Stimulated activated CD4-positive, alpha-beta T cell treated with anti-CD3 and anti-CD28 coated beads, Interleukin-15, amount 100 ng/mL, for 48 hours (primary cell): ENCODE measurements around the gene TEX261.

Experiments used
- DNase-seq, 2 donors: peaks; one replicate each; pipeline ENCODE4 v3.0.0-alpha.2; 2020; ENCODE audit warnings: low read depth in 2 of 2

Gene TEX261

GRCh38 chr2:70959851-70960832 is 34.5 kb downstream of the TEX261 start:
- DNase-seq: no peak

GRCh38 chr2:70959271-70959761 is 35.4 kb downstream of the TEX261 start:
- DNase-seq: no peak

GRCh38 chr2:70958759-70959158 is 35.9 kb downstream of the TEX261 start:
- DNase-seq: no peak

- no peak for DNase-seq
Observed at GRCh38 chr2:70957798-70958197, 36.9 kb downstream of the TEX261 start.

- no peak for DNase-seq
Observed at GRCh38 chr2:70956141-70956540, 38.5 kb downstream of the TEX261 start.

GRCh38 chr2:70954886-70955285 is 39.8 kb downstream of the TEX261 start:
- no peak for DNase-seq

GRCh38 chr2:70949086-70949485 is 45.6 kb downstream of the TEX261 start:
- no peak for DNase-seq

- DNase-seq: peak; percentile 57 to 76
Observed at GRCh38 chr2:70948337-70949003, 46.2 kb downstream of the TEX261 start.

GRCh38 chr2:70947556-70948184 is 47.0 kb downstream of the TEX261 start:
- DNase-seq: no peak

- DNase-seq: peak in 1 of 2 donors; percentile 49
Observed at GRCh38 chr2:70946832-70947442, 47.7 kb downstream of the TEX261 start.

GRCh38 chr2:70944111-70944690 is 50.5 kb downstream of the TEX261 start:
- no peak for DNase-seq

GRCh38 chr2:70943205-70943871 is 51.3 kb downstream of the TEX261 start:
- DNase-seq: no peak

- DNase-seq: no peak
Observed at GRCh38 chr2:70942396-70943204, 52.1 kb downstream of the TEX261 start.

GRCh38 chr2:70941701-70942100 is 53.0 kb downstream of the TEX261 start:
- no peak for DNase-seq

GRCh38 chr2:70941186-70941585 is 53.5 kb downstream of the TEX261 start:
- DNase-seq: no peak

- no peak for DNase-seq
Observed at GRCh38 chr2:70939839-70940580, 54.7 kb downstream of the TEX261 start.

GRCh38 chr2:70939001-70939838 is 55.5 kb downstream of the TEX261 start:
- no peak for DNase-seq

GRCh38 chr2:70938586-70938950 is 56.1 kb downstream of the TEX261 start:
- DNase-seq: no peak
